ENCODE measurements around the gene GALNT14. TPM values are rescaled to one million over a fixed set of nuclear protein-coding genes. Genes with fewer than 3 reads are reported as not detected.

GALNT14 gene
- total and polyA plus RNA-seq, 9 of the 15 experiments (the other 6 are each of a cell fraction or from before 2014, with no cell fraction given), result 0.11 TPM; not detected in 8

- intact Hi-C loops (cut with micrococcal nuclease) (no loop called here), in situ Hi-C loops (cut with MboI) (no loop called here)
- FAIRE-seq (no peak), ATAC-seq (no peak), DNase-seq (ENCODE audit: extremely low read depth in 1 of 4, low spot score in 3 of 4) (no peak)
- Histone ChIP-seq H3K9me1 (ENCODE audit: control insufficient read depth, insufficient read depth, low read length) (no peaks in the 10 kb centered on the region), H3K79me2 (ENCODE audit: control insufficient read depth, insufficient read depth, low read length) (no peaks in the 10 kb centered on the region), H3K4me1 (replicated peaks in 1 of 2; ENCODE audit: control insufficient read depth in 2 of 2, insufficient read depth in 2 of 2, low read length in 2 of 2) (no peaks in the 10 kb centered on the region), H2AFZ (ENCODE audit: low read depth, low read length) (no peak overlapping the region), H3K4me2 (ENCODE audit: insufficient read depth, low read length) (no peak overlapping the region), H3K27ac (ENCODE audit: extremely low read depth, low read depth, low read length) (no peak overlapping the region), H4K20me1 (replicated peaks; ENCODE audit: control insufficient read depth, insufficient read depth, low read length) (no peaks in the 10 kb centered on the region; the same call in 1 of the 2 replicates), H3K36me3 (ENCODE audit: control insufficient read depth, insufficient read depth, low read length) (no peaks in the 10 kb centered on the region), H3K9ac (ENCODE audit: insufficient read depth in 1 of 2, low read depth in 2 of 2, low read length in 2 of 2) (no peak overlapping the region), H3K27me3 (ENCODE audit: control insufficient read depth in 2 of 2, insufficient read depth in 2 of 2, low read length in 2 of 2) (peaks cover 0 to 21% of the 10 kb centered on the region in 2 experiments; a peak in 2 of 5 replicates), H3K9me3 (replicated peaks; ENCODE audit: control insufficient read depth, insufficient read depth, low read depth, low read length) (no peaks in the 10 kb centered on the region), H3K4me3 (no peak overlapping the region)
- WGBS (ENCODE audit: insufficient coverage, low coverage, missing lambda C conversion rate), result 1% methylated on average over 5 of the region's 5 CpGs
- no TSS peak for BruUV-seq (replicated peaks)
- CTCF ChIA-PET (ENCODE audit: low intra/inter-chr PET ratio), result no interaction called here
- POLR2A ChIA-PET, result no interaction called here
- no peak for TF ChIP-seq ZNF518B (CRISPR knock-in tag; IDR thresholded peaks at IDR 0.05)
- no peak for TF ChIP-seq HNRNPK (IDR thresholded peaks at IDR 0.05; ENCODE audit: low read depth, low read length, poor library complexity, severe bottlenecking)
- TF ChIP-seq HOMEZ (CRISPR knock-in tag; IDR thresholded peaks at IDR 0.05), result no peak
- no peak for TF ChIP-seq NR3C1 (CRISPR knock-in tag; IDR thresholded peaks at IDR 0.05)
- TF ChIP-seq PRDM10 (IDR thresholded peaks at IDR 0.05; ENCODE audit: partially characterized antibody), result no peak
- TF ChIP-seq ZNF311 (CRISPR knock-in tag; IDR thresholded peaks at IDR 0.05), result no peak
- no peak for TF ChIP-seq FIP1L1 (IDR thresholded peaks at IDR 0.05; ENCODE audit: low read depth, low read length, poor library complexity, severe bottlenecking)
- no peak for TF ChIP-seq NR2F6 (CRISPR knock-in tag; IDR thresholded peaks at IDR 0.05)
- no peak for TF ChIP-seq NCOA2 (IDR thresholded peaks at IDR 0.05; ENCODE audit: partially characterized antibody in 2 of 2)
- no peak for TF ChIP-seq ZKSCAN3 (CRISPR knock-in tag; IDR thresholded peaks at IDR 0.05)
- TF ChIP-seq HDAC6 (IDR thresholded peaks at IDR 0.05; ENCODE audit: low read depth, low read length), result no peak
Observed at GRCh38 chr2:30997979-30998378, 140.3 kb downstream of the GALNT14 start.
